A673 (cell line): Measurements from ENCODE around the gene NCAPD3. TPM values are rescaled to one million over a fixed set of nuclear protein-coding genes. Genes with fewer than 3 reads are reported as not detected.

Experiments
- BruUV-seq: library from RNA; stranded (reverse); fragments of 400-500 nt; replicated peaks from 2 replicates; lab custom pipeline; 2021; lab: Mats Ljungman, UMichigan
- CTCF ChIA-PET: fragments of 300-600 bp; sonication (Branson Sonifier 250); formaldehyde crosslinking; loops from one replicate; lab custom pipeline; 2022; ENCODE audit warnings: antibody characterized with exemption; lab: Charles Lee
- POLR2A ChIA-PET: fragments of 300-600 bp; sonication (Branson Sonifier 250); formaldehyde crosslinking; loops from one replicate; lab custom pipeline; 2022; ENCODE audit warnings: antibody characterized with exemption; ENCODE audit not compliant: low non-redundant PET; lab: Charles Lee
- DNase-seq: peaks from one replicate; pipeline ENCODE4 v3.0.0-alpha.2; 2015; ENCODE audit warnings: low spot score
- H3K27ac ChIP-seq: fragments of 200-600 bp; sonication (generic); 2 replicates; pipeline ENCODE4 v1.5.1; 2016; ENCODE audit warnings: mixed run types, low read depth, mild to moderate bottlenecking, mixed read lengths, antibody characterized with exemption, low read length; ENCODE audit not compliant: poor library complexity, severe bottlenecking
- H3K27me3 ChIP-seq: fragments of 200-600 bp; sonication (generic); replicated peaks from 2 replicates; pipeline ENCODE4 v1.6.1; 2017; ENCODE audit warnings: mixed run types, low read depth, mild to moderate bottlenecking, mixed read lengths, antibody characterized with exemption, low read length; ENCODE audit not compliant: insufficient read depth, poor library complexity
- H3K36me3 ChIP-seq: fragments of 200-600 bp; sonication (generic); 2 replicates; pipeline ENCODE4 v1.6.1; 2016; ENCODE audit warnings: mixed run types, mild to moderate bottlenecking, mixed read lengths, antibody characterized with exemption, low read length; ENCODE audit not compliant: insufficient read depth, poor library complexity, severe bottlenecking
- H3K4me1 ChIP-seq: fragments of 200-600 bp; sonication (generic); 2 replicates; pipeline ENCODE4 v1.6.1; 2017; ENCODE audit warnings: mixed run types, mild to moderate bottlenecking, mixed read lengths, antibody characterized with exemption, low read length; ENCODE audit not compliant: insufficient read depth, poor library complexity, severe bottlenecking
- H3K4me3 ChIP-seq: fragments of 200-600 bp; sonication (generic); 2 replicates; pipeline ENCODE4 v1.5.1; 2016; ENCODE audit warnings: low read depth, mixed run types, mild to moderate bottlenecking, mixed read lengths, low read length; ENCODE audit not compliant: poor library complexity, severe bottlenecking
- H3K9me3 ChIP-seq: fragments of 200-600 bp; sonication (generic); 2 replicates; pipeline ENCODE4 v1.6.1; 2016; ENCODE audit warnings: mixed run types, low read depth, mild to moderate bottlenecking, mixed read lengths, antibody characterized with exemption, low read length; ENCODE audit not compliant: poor library complexity, severe bottlenecking
- CTCF ChIP-seq: fragments of 300-800, 200-600 bp; sonication (generic); conservative IDR thresholded peaks from 2 replicates; pipeline ENCODE4 v1.5.1; 2017; ENCODE audit warnings: low read depth, mild to moderate bottlenecking, antibody characterized with exemption, low read length, moderate library complexity, mixed read lengths
- EZH2 ChIP-seq: fragments of 200-600 bp; sonication (generic); IDR thresholded peaks from 2 replicates; pipeline ENCODE4 v1.6.1; 2017; ENCODE audit warnings: borderline replicate concordance, low read depth, mild to moderate bottlenecking, mixed read lengths, antibody characterized with exemption, low read length; ENCODE audit not compliant: poor library complexity, severe bottlenecking
- intact Hi-C: fragments of 100-400 bp; cut with micrococcal nuclease; formaldehyde crosslinking; loops from one replicate; pipeline ENCODE4 v1.10.0; 2022; ENCODE audit not compliant: unreplicated experiment
- total RNA-seq: library from RNA; stranded (reverse); gene quantifications from 2 replicates; pipeline ENCODE4 v1.2.3, GENCODE V29; 2021

Gene NCAPD3
- total RNA-seq, 1 experiment from 2014 or later = 127 TPM

- ChIA-PET CTCF (interaction anchor here (1.3 kb wide), 1 partner anchor 18 kb away, joined by 4 read pairs; no protein-coding TSS in a partner anchor), POLR2A (interaction anchor here (0.6 kb wide), 1 partner anchor 73 kb away, joined by 5 read pairs; no protein-coding TSS in a partner anchor)
- intact Hi-C loops = loop anchor here (2.0 kb wide), 1 partner anchor 28 kb away; the partner anchor contains the start of genes ACAD8 and THYN1
- Histone ChIP-seq H3K9me3 (no peaks in the 10 kb centered on the region), H3K4me3 (peak overlapping the region; percentile 65), H3K27ac (peak overlapping the region; percentile 79), H3K36me3 (peaks cover 12% of the 10 kb centered on the region), H3K4me1 (peaks cover 12% of the 10 kb centered on the region), H3K27me3 (no peaks in the 10 kb centered on the region)
- no TSS peak for BruUV-seq
- TF ChIP-seq CTCF (no peak), EZH2 (no peak)
- DNase-seq = peak; percentile 87
Measured at GRCh38 chr11:134224710-134225664, 1.2 kb upstream of the NCAPD3 start.

- ChIA-PET POLR2A (no interaction called here), CTCF (no interaction called here)
- Histone ChIP-seq H3K4me3 (peak overlapping the region; percentile 65), H3K9me3 (no peaks in the 10 kb centered on the region), H3K27ac (peak overlapping the region; percentile 79), H3K36me3 (peaks cover 30% of the 10 kb centered on the region), H3K4me1 (peaks cover 12% of the 10 kb centered on the region), H3K27me3 (no peaks in the 10 kb centered on the region)
- TF ChIP-seq EZH2 (no peak), CTCF (no peak)
- intact Hi-C loops = no loop called here
- DNase-seq = peak; percentile 19
- TSS peak; percentile 43 for BruUV-seq
Measured at GRCh38 chr11:134223121-134223520, 646 bp downstream of the NCAPD3 start.

GRCh38 chr11:134216816-134217215 is 7.0 kb downstream of the NCAPD3 start:
- no peak for DNase-seq
- ChIA-PET POLR2A (no interaction called here), CTCF (no interaction called here)
- H3K27ac ChIP-seq = no peak overlapping the region
- no peaks in the 10 kb centered on the region for H3K9me3 ChIP-seq
- H3K27me3 ChIP-seq = no peaks in the 10 kb centered on the region
- no TSS peak for BruUV-seq
- intact Hi-C loops = no loop called here
- no peak overlapping the region for H3K4me3 ChIP-seq
- H3K36me3 ChIP-seq = peaks cover 88% of the 10 kb centered on the region
- H3K4me1 ChIP-seq = no peaks in the 10 kb centered on the region
- TF ChIP-seq CTCF = no peak
- no peak for TF ChIP-seq EZH2
